Measurements from ENCODE around the gene SLC24A3.

Gene SLC24A3

GRCh38 chr20:19274001-19274400 lies 61.6 kb downstream of the SLC24A3 start:
- DNase-seq: no peak

GRCh38 chr20:19274412-19275015 lies 62.1 kb downstream of the SLC24A3 start:
- DNase-seq: no peak

- no peak for DNase-seq
These were observed 62.7 kb downstream of the SLC24A3 start for GRCh38 chr20:19275038-19275629.

GRCh38 chr20:19275630-19276071 lies 63.2 kb downstream of the SLC24A3 start:
- DNase-seq: no peak

GRCh38 chr20:19277381-19277780 lies 64.9 kb downstream of the SLC24A3 start:
- DNase-seq: no peak

- DNase-seq: no peak
These were observed 71.1 kb downstream of the SLC24A3 start for GRCh38 chr20:19283490-19284025.

- no peak for DNase-seq
These were observed 72.1 kb downstream of the SLC24A3 start for GRCh38 chr20:19284400-19285178.

GRCh38 chr20:19285436-19285835 lies 73.0 kb downstream of the SLC24A3 start:
- DNase-seq: no peak

- no peak for DNase-seq
These were observed 75.6 kb downstream of the SLC24A3 start for GRCh38 chr20:19288061-19288460.

- DNase-seq: no peak
These were observed 76.2 kb downstream of the SLC24A3 start for GRCh38 chr20:19288636-19289035.

- no peak for DNase-seq
These were observed 77.0 kb downstream of the SLC24A3 start for GRCh38 chr20:19289451-19289850.

- no peak for DNase-seq
These were observed 78.8 kb downstream of the SLC24A3 start for GRCh38 chr20:19291024-19291817.

GRCh38 chr20:19291818-19292132 lies 79.3 kb downstream of the SLC24A3 start:
- no peak for DNase-seq

- no peak for DNase-seq
These were observed 79.8 kb downstream of the SLC24A3 start for GRCh38 chr20:19292254-19292653.

- no peak for DNase-seq
These were observed 82.6 kb downstream of the SLC24A3 start for GRCh38 chr20:19295076-19295475.

GRCh38 chr20:19298652-19299051 lies 86.2 kb downstream of the SLC24A3 start:
- DNase-seq: no peak

GRCh38 chr20:19300395-19300794 lies 88.0 kb downstream of the SLC24A3 start:
- DNase-seq: no peak

- DNase-seq: no peak
These were observed 88.7 kb downstream of the SLC24A3 start for GRCh38 chr20:19301142-19301541.

- DNase-seq: no peak
These were observed 89.4 kb downstream of the SLC24A3 start for GRCh38 chr20:19301843-19302242.

- no peak for DNase-seq
These were observed 90.3 kb downstream of the SLC24A3 start for GRCh38 chr20:19302714-19303113.

GRCh38 chr20:19304389-19304788 lies 91.9 kb downstream of the SLC24A3 start:
- no peak for DNase-seq

- no peak for DNase-seq
These were observed 92.5 kb downstream of the SLC24A3 start for GRCh38 chr20:19304886-19305415.

GRCh38 chr20:19308146-19308545 lies 95.7 kb downstream of the SLC24A3 start:
- DNase-seq: no peak
